DMS153 treated with DMSO at 0.1 percent for 48 hours (cell line): ENCODE data around the gene SIGLEC6.
A peak's percentile ranks its signal among the peaks of the same experiment; 100 is the strongest.

Experiments used
- DNase-seq: peaks from one replicate; lab custom pipeline; 2025; ENCODE audit not compliant: unreplicated experiment; lab: John Stamatoyannopoulos, UW

Gene SIGLEC6

GRCh38 chr19:51531349-51532315, at the start of gene SIGLEC6:
TSS of gene SIGLEC6 (minus strand) at chr19:51531670. CDS start at chr19:51531648, 22 bp downstream.
- DNase-seq: no peak

- DNase-seq: no peak
Measured at GRCh38 chr19:51576850-51577249, 45.4 kb upstream of the SIGLEC6 start.

GRCh38 chr19:51573331-51573730, 41.9 kb upstream of the SIGLEC6 start:
- no peak for DNase-seq

- DNase-seq: no peak
Measured at GRCh38 chr19:51572908-51573307, 41.4 kb upstream of the SIGLEC6 start.

DNA sequence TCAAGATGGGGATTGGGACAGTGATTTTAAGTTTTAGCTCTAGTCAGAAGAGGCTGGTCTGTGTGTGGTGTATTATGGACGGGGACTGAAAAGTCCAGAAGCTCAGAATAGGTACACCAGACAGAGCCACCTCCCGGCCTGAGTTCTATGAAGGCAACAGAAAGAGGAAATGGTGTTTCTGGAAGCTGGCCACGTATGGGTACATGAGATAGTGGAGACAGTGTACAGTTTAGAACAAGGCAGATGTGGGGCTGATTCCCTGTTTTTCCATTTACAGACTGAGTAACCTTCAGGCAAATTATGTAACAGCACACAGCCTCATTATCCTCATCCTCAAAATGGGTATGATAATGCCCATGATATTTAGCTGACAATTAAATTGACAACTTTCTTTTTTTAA, 40.9 kb upstream of the SIGLEC6 start:
- DNase-seq: no peak

GRCh38 chr19:51571599-51571998, 40.1 kb upstream of the SIGLEC6 start:
- no peak for DNase-seq

DNA sequence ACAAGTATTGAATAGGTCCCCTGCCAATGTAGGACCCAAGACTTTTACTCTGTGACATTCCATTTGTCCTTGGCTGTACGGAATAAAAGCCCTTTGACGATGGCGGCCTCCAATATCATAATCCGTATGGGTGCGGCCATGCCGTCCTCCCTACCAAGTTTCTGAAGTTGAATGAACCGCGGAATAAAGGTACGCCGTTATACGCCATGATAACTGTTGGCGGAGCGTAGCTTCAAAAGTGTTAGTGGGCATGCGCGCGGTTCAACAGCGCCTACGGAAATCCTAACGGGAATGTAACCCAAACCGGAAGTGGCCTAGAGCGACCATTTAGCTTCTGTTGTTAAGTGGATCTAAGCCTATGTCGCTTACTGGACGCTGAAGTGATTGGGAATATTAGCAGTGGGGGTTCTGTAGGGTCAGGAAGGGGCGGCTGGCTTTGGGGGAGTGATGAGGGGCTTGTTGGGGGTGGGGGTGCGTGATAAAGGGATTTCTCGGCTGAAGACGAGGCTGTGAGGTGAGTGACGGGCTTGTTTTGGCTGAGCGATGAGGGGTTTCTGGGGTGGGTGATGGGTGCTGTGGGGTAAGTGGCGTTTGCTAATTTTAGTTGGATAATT, 39.6 kb upstream of the SIGLEC6 start, which contains the start of gene ZNF175:
Gene ZNF175, plus strand, starts transcription at position 322 of the 614 bp plus-strand sequence. CDS start 2,047 bp downstream, outside the sequence.
- DNase-seq: peak; percentile 88

DNA sequence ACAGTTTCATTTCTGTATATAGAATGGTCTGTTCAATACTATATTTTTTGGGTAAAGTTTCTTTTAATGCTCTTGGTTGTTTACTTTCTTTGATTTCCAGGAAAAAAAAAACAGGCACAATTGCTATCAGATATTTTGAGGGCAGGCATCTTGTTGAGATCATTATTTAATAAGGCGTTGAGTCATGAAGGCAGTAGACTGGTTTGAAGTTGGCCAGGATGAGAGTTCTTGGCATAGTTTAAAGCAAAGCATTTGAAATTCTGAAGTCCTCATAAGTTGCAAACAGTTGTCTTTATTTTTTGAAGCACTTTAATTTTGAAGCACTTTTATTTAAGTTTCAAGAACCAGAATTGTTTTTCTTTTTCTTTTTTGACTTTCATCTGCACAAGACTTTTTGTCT, 37.0 kb upstream of the SIGLEC6 start:
- no peak for DNase-seq

- no peak for DNase-seq
Measured at GRCh38 chr19:51567583-51567982, 36.1 kb upstream of the SIGLEC6 start.

DNA sequence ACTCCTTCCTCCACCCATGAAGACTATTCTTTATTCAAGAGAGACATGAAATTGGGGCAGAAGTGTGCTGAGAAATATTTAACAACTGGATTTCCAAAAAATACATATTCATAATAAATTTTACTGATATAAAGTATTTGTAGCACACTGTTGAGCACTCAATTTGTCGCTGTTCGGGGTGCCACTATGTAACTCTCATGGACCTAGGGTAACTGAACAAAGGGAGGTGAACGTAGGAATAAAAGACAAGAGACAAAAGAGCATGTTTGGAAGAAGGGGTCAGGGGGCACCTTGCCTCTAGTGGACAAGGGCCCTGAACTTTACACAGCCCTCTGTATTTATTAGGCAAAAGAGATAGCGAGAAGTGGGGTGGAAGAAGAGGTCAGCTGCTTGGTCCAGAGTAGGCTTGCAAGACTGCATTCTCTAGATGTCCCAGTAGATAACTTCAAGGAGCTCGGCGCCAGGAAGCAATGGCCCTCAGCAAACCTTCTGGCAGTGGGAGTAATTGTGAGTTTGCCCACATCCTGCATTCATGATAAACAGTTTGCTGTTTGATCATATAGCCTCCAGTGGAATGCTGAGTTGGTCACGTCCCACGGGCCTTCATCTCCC, 35.1 kb upstream of the SIGLEC6 start:
- DNase-seq: no peak

DNA sequence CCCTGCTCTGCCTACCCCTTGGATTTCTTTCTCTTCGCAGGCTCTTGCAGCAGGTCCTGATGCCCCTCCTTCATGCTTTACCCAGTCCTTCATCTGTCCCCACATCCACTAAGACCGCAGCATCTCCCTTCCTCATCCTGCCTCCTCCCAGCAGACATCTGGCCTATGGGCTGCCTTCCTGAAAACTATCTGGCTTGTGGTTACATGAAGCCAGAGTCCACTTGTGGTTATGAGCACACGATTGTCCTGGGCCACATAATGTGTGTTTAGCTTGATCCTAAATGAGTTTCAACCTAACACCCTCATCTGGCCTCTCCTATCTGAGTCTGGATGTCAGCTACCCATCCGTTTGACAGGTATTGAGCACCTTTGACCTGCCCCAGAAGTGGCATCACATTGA, 34.1 kb upstream of the SIGLEC6 start:
- DNase-seq: no peak

DNA sequence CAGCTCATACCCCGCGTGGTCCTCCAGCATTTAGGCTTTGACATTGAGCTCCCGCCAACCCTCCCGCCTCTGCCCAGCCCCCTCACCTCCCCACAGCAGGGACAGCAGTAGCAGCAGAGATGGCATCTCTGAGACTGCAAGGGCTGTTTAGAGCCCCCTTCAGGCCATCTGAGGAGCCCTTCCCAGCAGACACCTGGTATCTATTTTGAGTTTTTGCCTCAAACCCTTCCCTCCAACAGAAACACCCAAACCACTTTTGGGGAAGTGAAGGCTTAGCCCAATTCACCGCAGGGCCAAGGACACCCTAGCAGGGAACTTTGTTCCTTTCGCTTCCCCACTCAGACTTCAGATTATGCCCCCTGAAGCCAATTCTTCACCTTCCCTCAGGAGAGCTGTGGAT, 33.3 kb upstream of the SIGLEC6 start:
- no peak for DNase-seq

- no peak for DNase-seq
Measured at GRCh38 chr19:51560339-51560738, 28.9 kb upstream of the SIGLEC6 start.

DNA sequence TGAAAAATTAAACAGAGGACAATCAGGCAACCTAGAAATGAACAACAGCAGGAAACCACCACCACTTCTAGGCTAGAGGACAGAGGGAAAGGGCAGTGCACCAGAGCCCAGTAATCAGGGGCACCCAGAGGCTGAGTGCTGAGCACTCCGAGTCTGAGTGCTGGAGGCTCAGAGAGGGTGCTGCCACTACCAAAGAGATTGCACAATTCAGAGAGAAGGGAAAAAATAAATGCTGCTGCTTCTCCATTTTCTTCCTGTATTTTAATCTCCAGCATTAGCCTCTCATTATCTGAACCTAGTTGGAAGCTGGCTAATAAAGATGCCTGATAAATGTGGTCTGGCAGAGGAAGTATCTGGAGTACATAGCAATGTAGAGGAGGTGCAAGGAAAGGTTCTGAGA, 27.8 kb upstream of the SIGLEC6 start:
- no peak for DNase-seq

GRCh38 chr19:51552996-51553725, 21.7 kb upstream of the SIGLEC6 start:
- no peak for DNase-seq

GRCh38 chr19:51552608-51552995, 21.1 kb upstream of the SIGLEC6 start:
- no peak for DNase-seq

DNA sequence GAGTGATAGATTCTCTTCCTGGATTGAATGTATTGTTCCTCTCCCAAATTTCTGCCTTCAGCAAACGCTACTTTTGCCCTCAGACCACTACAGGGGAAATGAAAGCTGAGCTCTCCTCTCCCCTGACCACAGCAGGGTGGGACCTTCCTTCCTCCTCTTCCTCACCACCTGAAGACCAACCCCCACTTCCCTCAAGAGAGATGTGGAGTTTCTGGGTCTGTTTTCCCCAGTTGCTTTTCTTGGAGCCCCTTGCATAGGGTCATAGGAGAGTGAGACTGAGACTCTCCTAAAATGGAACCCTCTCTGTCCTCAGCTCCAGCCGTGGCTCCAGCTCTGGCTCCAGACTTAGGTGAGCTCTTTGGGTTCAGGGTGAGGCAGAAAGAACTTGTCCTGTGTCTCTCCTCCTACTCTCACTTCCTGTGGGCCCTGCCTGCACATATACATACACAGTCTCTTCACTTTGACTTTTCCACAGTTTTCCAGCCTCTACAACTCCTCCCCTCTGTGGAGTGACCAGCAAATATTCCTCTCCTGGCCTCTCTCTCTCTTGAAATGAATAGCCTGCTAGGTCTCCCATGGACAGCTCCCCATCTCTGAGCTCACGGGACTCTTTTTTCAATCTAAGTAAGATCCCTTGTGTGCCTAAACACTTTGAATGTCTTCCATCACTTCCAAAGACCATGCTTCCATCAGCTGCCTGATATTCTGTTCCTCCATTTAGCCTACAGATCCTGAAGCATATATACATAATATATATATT, 20.4 kb upstream of the SIGLEC6 start:
- no peak for DNase-seq

DNA sequence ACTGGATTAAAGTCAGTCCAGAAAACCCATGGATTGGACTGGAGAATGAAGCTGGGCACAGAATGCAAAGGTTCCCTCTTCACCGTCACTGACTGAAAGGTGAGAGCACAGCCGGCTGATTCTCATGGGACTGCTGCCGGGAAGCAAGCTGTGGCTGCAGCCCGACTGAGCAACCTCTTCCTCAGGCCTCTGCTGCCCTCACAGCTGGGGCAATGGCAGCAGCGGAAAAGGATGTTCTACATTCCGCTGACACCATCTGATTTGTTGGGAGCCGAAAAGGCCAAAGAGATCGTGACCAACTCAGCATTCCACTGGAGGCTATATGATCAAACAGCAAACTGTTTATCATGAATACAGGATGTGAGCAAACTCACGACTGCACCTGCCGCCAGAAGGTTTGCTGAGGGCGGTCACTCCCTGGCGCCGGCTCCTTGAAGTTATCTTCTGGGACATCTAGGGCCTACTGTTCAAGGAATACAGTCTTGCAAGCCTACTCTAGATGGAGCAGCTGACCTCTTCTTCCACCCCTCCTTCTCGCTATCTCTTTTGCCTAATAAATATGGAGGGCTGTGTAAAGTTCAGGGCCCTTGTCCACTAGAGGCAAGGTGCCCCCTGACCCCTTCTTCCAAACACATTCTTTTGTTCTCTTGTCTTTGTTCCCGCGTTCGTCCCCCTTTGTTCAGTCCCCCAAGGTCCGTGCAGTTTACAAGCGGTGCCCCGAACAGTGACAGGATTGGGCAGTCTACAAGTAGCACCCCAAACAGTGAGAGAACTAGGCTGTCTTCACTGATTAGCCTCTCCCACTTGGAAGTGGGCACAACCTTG, 19.6 kb upstream of the SIGLEC6 start:
- no peak for DNase-seq

- DNase-seq: no peak
Measured at GRCh38 chr19:51549533-51550324, 18.3 kb upstream of the SIGLEC6 start.
